Measurements from ENCODE around the gene FRRS1L. TPM values are rescaled to one million over a fixed set of nuclear protein-coding genes. Genes with fewer than 3 reads are reported as not detected.

The FRRS1L gene
- total RNA-seq, 1 donor from 2014 or later = 1.1 TPM

DNA sequence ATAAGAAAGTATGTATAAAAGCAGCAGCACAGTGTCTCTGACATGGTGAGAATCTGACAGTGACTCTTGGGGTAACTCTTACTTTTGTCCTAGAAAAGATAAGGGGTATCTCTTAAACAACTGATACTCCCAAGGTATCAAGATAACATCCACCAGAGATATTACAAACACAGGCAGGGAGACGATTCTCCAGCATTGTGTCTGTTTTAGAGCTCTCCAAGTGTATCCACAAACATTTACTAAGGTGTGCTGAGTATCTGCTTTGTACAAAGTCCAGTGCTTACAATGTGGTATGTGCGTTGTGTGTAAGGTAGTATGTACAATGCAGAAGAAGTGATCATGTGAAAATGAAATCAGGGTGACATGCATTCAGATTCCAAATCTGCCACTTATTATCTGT lies 42.9 kb downstream of the FRRS1L start:
- Mint-ChIP-seq H3K36me3 (ENCODE audit: low read depth, unreplicated experiment) (no peaks in the 10 kb centered on the region), H3K9me3 (ENCODE audit: unreplicated experiment) (no peaks in the 10 kb centered on the region), H3K27me3 (ENCODE audit: low read depth, unreplicated experiment) (peaks cover 6% of the 10 kb centered on the region), H3K4me1 (ENCODE audit: low read depth, unreplicated experiment) (no peaks in the 10 kb centered on the region), H3K27ac (ENCODE audit: unreplicated experiment) (no peak overlapping the region), H3K4me3 (ENCODE audit: unreplicated experiment) (no peak overlapping the region)
- Histone ChIP-seq H3K4me2 (ENCODE audit: low read length) (no peak overlapping the region), H3K9me3 (ENCODE audit: insufficient read depth, low read depth, low read length) (no peaks in the 10 kb centered on the region), H3K36me3 (ENCODE audit: insufficient read depth, low read length) (no peaks in the 10 kb centered on the region), H3K27ac (ENCODE audit: low read depth, low read length) (no peak overlapping the region), H3K79me2 (ENCODE audit: insufficient read depth, low read length) (peaks cover 5% of the 10 kb centered on the region), H3K4me1 (ENCODE audit: insufficient read depth, low read length) (no peaks in the 10 kb centered on the region), H3K9ac (ENCODE audit: low read length) (no peak overlapping the region), H2AFZ (ENCODE audit: low read depth, low read length) (no peak overlapping the region), H3K4me3 (ENCODE audit: insufficient read depth, low read depth, low read length) (no peak overlapping the region), H4K20me1 (ENCODE audit: insufficient read depth, low read length) (peaks cover 3% of the 10 kb centered on the region), H3K27me3 (ENCODE audit: insufficient read depth, low read length) (no peaks in the 10 kb centered on the region)
- no peak for TF ChIP-seq EZH2 (IDR thresholded peaks at IDR 0.05; ENCODE audit: insufficient read depth, low read length)
- TF ChIP-seq CTCF (IDR thresholded peaks at IDR 0.05; ENCODE audit: insufficient read depth, low read depth, low read length) = no peak
- FAIRE-seq = no peak
- DNase-seq (ENCODE audit: low read depth) = no peak

DNA sequence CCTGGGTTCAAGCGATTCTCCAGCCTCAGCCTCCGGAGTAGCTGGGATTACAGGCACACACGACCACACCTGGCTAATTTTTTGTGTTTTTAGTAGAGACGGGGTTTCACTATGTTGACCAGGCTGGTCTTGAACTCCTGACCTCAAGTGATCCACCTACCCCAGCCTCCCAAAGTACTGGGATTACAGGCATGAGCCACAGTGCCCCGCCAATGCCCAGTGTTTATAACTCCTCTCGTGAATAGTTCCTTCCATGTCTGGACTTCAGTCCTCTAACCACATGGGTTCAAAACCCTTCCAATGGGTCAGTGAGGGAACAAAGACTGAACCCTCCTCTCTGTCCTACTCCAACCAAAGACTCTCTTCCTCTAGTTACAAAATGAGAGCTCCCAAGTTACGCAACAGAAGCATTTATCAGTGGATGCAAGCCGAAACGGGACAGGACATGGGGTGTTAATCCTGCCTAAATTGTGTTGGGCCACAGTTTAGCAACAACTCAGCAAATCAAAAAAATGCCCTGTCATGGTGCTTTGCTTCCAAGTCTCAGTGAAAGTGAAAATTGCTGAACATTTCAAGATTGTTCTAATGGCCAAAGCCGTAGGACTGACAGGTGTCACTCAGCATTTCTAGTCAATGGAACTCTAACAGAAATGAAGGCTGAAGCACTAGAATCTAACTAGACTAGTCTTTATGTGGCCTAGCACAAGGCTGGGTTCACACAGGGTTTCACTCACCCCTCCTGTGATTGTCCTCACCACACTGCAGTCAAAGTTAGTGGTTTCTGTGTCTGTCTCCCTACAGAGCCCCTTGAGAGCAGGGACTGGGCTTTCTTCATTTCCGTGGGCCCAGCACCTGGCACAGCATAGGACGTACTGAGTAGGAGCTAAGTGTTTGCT lies 44.1 kb downstream of the FRRS1L start:
- no peak overlapping the region for H3K27ac Mint-ChIP-seq (ENCODE audit: unreplicated experiment)
- no peak overlapping the region for H3K4me3 Mint-ChIP-seq (ENCODE audit: unreplicated experiment)
- no peak overlapping the region for H3K9ac ChIP-seq (ENCODE audit: low read length)
- no peaks in the 10 kb centered on the region for H3K36me3 Mint-ChIP-seq (ENCODE audit: low read depth, unreplicated experiment)
- FAIRE-seq (no peak), DNase-seq (ENCODE audit: low read depth) (no peak)
- peaks cover 5% of the 10 kb centered on the region for H3K4me1 Mint-ChIP-seq (ENCODE audit: low read depth, unreplicated experiment)
- H3K36me3 ChIP-seq (ENCODE audit: insufficient read depth, low read length) = no peaks in the 10 kb centered on the region
- H3K27ac ChIP-seq (ENCODE audit: low read depth, low read length) = no peak overlapping the region
- no peaks in the 10 kb centered on the region for H3K9me3 ChIP-seq (ENCODE audit: insufficient read depth, low read depth, low read length)
- no peak for TF ChIP-seq EZH2 (IDR thresholded peaks at IDR 0.05; ENCODE audit: insufficient read depth, low read length)
- no peak overlapping the region for H3K4me3 ChIP-seq (ENCODE audit: insufficient read depth, low read depth, low read length)
- H3K27me3 ChIP-seq (ENCODE audit: insufficient read depth, low read length) = no peaks in the 10 kb centered on the region
- no peaks in the 10 kb centered on the region for H3K9me3 Mint-ChIP-seq (ENCODE audit: unreplicated experiment)
- H3K4me1 ChIP-seq (ENCODE audit: insufficient read depth, low read length) = peaks cover 8% of the 10 kb centered on the region
- peaks cover 16% of the 10 kb centered on the region for H3K79me2 ChIP-seq (ENCODE audit: insufficient read depth, low read length)
- peaks cover 14% of the 10 kb centered on the region for H4K20me1 ChIP-seq (ENCODE audit: insufficient read depth, low read length)
- H3K4me2 ChIP-seq (ENCODE audit: low read length) = no peak overlapping the region
- no peak overlapping the region for H2AFZ ChIP-seq (ENCODE audit: low read depth, low read length)
- H3K27me3 Mint-ChIP-seq (ENCODE audit: low read depth, unreplicated experiment) = peaks cover 6% of the 10 kb centered on the region

- Histone ChIP-seq H3K27ac (ENCODE audit: low read depth, low read length) (no peak overlapping the region), H3K4me1 (ENCODE audit: insufficient read depth, low read length) (peaks cover 13% of the 10 kb centered on the region), H3K27me3 (ENCODE audit: insufficient read depth, low read length) (no peaks in the 10 kb centered on the region), H3K9me3 (ENCODE audit: insufficient read depth, low read depth, low read length) (no peaks in the 10 kb centered on the region), H3K79me2 (ENCODE audit: insufficient read depth, low read length) (peaks cover 32% of the 10 kb centered on the region), H2AFZ (ENCODE audit: low read depth, low read length) (no peak overlapping the region), H3K9ac (ENCODE audit: low read length) (no peak overlapping the region), H3K4me3 (ENCODE audit: insufficient read depth, low read depth, low read length) (no peak overlapping the region), H3K36me3 (ENCODE audit: insufficient read depth, low read length) (no peaks in the 10 kb centered on the region), H3K4me2 (ENCODE audit: low read length) (no peak overlapping the region), H4K20me1 (ENCODE audit: insufficient read depth, low read length) (peaks cover 29% of the 10 kb centered on the region)
- FAIRE-seq (no peak), DNase-seq (ENCODE audit: low read depth) (no peak)
- Mint-ChIP-seq H3K4me3 (ENCODE audit: unreplicated experiment) (no peak overlapping the region), H3K27ac (ENCODE audit: unreplicated experiment) (no peak overlapping the region), H3K4me1 (ENCODE audit: low read depth, unreplicated experiment) (peaks cover 13% of the 10 kb centered on the region), H3K9me3 (ENCODE audit: unreplicated experiment) (no peaks in the 10 kb centered on the region), H3K36me3 (ENCODE audit: low read depth, unreplicated experiment) (peaks cover 2% of the 10 kb centered on the region), H3K27me3 (ENCODE audit: low read depth, unreplicated experiment) (peaks cover 6% of the 10 kb centered on the region)
- no peak for TF ChIP-seq EZH2 (IDR thresholded peaks at IDR 0.05; ENCODE audit: insufficient read depth, low read length)
- TF ChIP-seq CTCF (IDR thresholded peaks at IDR 0.05; ENCODE audit: insufficient read depth, low read depth, low read length) = no peak
Measured at GRCh38 chr9:109121232-109121796, 45.7 kb downstream of the FRRS1L start.

All from astrocyte (in vitro differentiated cells and primary cell).